GM12891 (cell line): ENCODE data around the gene SNTG2.

Source experiments
- PAX5 ChIP-seq: IDR thresholded peaks from 2 replicates; pipeline ENCODE4 v1.6.1; 2011; ENCODE audit warnings: low read length, moderate library complexity, mild to moderate bottlenecking; ENCODE audit not compliant: insufficient read depth, severe bottlenecking
- POLR2A ChIP-seq: IDR thresholded peaks from 2 replicates; pipeline ENCODE4 v1.6.1; 2011; ENCODE audit warnings: low read depth, low read length, control low read depth
- POLR2AphosphoS5 ChIP-seq: IDR thresholded peaks from 2 replicates; pipeline ENCODE4 v1.6.1; 2011; ENCODE audit warnings: low read depth, low read length, control low read depth
- POU2F2 ChIP-seq: IDR thresholded peaks from 2 replicates; pipeline ENCODE4 v1.6.1; 2011; ENCODE audit warnings: low read depth, mild to moderate bottlenecking, control low read depth, low read length, moderate library complexity
- SPI1 ChIP-seq: IDR thresholded peaks from 2 replicates; pipeline ENCODE4 v1.6.1; 2011; ENCODE audit warnings: low read depth, low read length, control low read depth
- TAF1 ChIP-seq: IDR thresholded peaks from 2 replicates; pipeline ENCODE4 v1.6.1; 2011; ENCODE audit warnings: low read depth, low read length, control low read depth

DNA sequence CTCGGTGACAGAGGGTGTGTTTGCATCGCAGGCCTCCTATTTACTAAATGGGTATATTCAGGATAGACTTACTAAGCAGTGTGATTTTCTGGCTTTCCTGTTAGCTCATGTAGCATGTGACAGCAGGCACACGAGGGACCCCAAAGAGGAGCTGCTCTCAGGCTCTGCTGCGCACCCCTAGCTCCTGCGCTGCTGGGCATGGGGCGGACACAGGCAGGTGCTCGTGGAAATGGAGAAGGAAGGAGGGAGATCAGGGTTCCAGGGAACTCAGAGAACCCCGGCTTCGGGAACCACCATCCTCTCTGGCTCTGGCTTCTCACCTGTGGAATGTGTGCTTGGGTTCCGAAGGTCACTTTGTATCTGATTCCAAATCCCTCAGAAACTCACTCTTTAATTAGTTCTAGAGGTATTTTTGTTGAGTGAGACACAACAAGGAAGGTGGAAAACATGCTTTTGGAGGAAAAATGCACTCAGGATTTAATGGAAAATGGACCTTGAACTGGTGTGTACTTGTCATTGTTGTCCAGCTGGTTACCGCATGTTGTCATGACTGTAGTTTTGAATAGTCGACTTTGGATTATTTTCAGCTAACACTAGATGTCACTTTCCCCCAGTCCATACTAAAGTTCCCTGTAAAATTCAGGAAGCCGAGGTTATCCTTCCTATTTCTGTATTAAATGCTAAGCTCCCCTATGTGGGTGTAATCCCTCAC is 3.5 kb downstream of the SNTG2 start:
- TF ChIP-seq POLR2AphosphoS5 (no peak), POLR2A (no peak), TAF1 (no peak), PAX5 (no peak), POU2F2 (no peak), SPI1 (no peak)
